NCI-H2029 treated with DMSO at 0.1 percent for 48 hours (cell line): Measurements from ENCODE around the gene EPS8L2.
"Not testable (repeated sequence)": the region's sequence is repeated elsewhere in the genome, so short reads cannot be mapped to it uniquely, and the experiment has no call there.

Source experiments
- DNase-seq: peaks from one replicate; lab custom pipeline; 2025; lab: John Stamatoyannopoulos, UW

Gene EPS8L2

GRCh38 chr11:726278-727220, 20.5 kb downstream of the EPS8L2 start:
- DNase-seq: peak; percentile 46

- no peak for DNase-seq
Observed at GRCh38 chr11:727281-727701, 21.3 kb downstream of the EPS8L2 start.

GRCh38 chr11:727859-728748, 22.1 kb downstream of the EPS8L2 start:
- no peak for DNase-seq

GRCh38 chr11:728901-729491, 23.0 kb downstream of the EPS8L2 start:
- no peak for DNase-seq

- no peak for DNase-seq
Observed at GRCh38 chr11:729492-730074, 23.6 kb downstream of the EPS8L2 start.

- no peak for DNase-seq
Observed at GRCh38 chr11:733072-733471, 27.0 kb downstream of the EPS8L2 start.

GRCh38 chr11:734541-734940, 28.5 kb downstream of the EPS8L2 start:
- DNase-seq: not testable (repeated sequence)

- DNase-seq: no peak
Observed at GRCh38 chr11:737366-737765, 31.3 kb downstream of the EPS8L2 start.

GRCh38 chr11:737899-738298, 31.9 kb downstream of the EPS8L2 start:
- DNase-seq: not testable (repeated sequence)

- no peak for DNase-seq
Observed at GRCh38 chr11:742156-742546, 36.1 kb downstream of the EPS8L2 start.

- no peak for DNase-seq
Observed at GRCh38 chr11:742571-743201, 36.7 kb downstream of the EPS8L2 start.

- no peak for DNase-seq
Observed at GRCh38 chr11:745428-745827, 39.4 kb downstream of the EPS8L2 start.

- no peak for DNase-seq
Observed at GRCh38 chr11:746289-747157, 40.5 kb downstream of the EPS8L2 start.

GRCh38 chr11:747158-748006, 41.4 kb downstream of the EPS8L2 start, which contains the start of gene TALDO1:
Gene TALDO1, plus strand, starts transcription at chr11:747464. Its CDS starts 18 bp downstream, at chr11:747482.
- DNase-seq: peak; percentile 30

- DNase-seq: no peak
Observed at GRCh38 chr11:748007-748359, 42.0 kb downstream of the EPS8L2 start.

GRCh38 chr11:749731-750130, 43.7 kb downstream of the EPS8L2 start:
- DNase-seq: no peak

GRCh38 chr11:760236-760635, 54.2 kb downstream of the EPS8L2 start:
- DNase-seq: no peak

- DNase-seq: no peak
Observed at GRCh38 chr11:761526-762108, 55.6 kb downstream of the EPS8L2 start.

- DNase-seq: no peak
Observed at GRCh38 chr11:762421-763072, 56.5 kb downstream of the EPS8L2 start.
